HFF-Myc (cell line): ENCODE measurements around the gene LIMA1.

ENCODE experiments used
- DNase-seq: peaks from one replicate; pipeline ENCODE4 v3.0.0-alpha.2; 2011; ENCODE audit warnings: low read depth; ENCODE audit errors: extremely low read depth
- H3K4me3 ChIP-seq: replicated peaks from 2 replicates; pipeline ENCODE4 v1.5.1; 2011; ENCODE audit warnings: low read depth, mild to moderate bottlenecking, control low read depth, low read length
- CTCF ChIP-seq: IDR thresholded peaks from 2 replicates; pipeline ENCODE4 v1.5.1; 2012; ENCODE audit warnings: mild to moderate bottlenecking, low read depth, low read length, control low read depth; ENCODE audit errors: missing control alignments

The LIMA1 gene

GRCh38 chr12:50127546-50127945, 155.8 kb downstream of the LIMA1 start:
- H3K4me3 ChIP-seq: no peak overlapping the region
- no peak for DNase-seq
- no peak for TF ChIP-seq CTCF
